ENCODE results near the gene RPL26. TPM values are rescaled to one million over a fixed set of nuclear protein-coding genes. Genes with fewer than 3 reads are reported as not detected.
"Not testable (repeated sequence)": the region's sequence is repeated elsewhere in the genome, so short reads cannot be mapped to it uniquely, and the experiment has no call there.

RPL26 gene
- total and polyA plus RNA-seq, 3 experiments from 2014 or later = 1,507 to 2,522 (median 2,453) TPM

DNA sequence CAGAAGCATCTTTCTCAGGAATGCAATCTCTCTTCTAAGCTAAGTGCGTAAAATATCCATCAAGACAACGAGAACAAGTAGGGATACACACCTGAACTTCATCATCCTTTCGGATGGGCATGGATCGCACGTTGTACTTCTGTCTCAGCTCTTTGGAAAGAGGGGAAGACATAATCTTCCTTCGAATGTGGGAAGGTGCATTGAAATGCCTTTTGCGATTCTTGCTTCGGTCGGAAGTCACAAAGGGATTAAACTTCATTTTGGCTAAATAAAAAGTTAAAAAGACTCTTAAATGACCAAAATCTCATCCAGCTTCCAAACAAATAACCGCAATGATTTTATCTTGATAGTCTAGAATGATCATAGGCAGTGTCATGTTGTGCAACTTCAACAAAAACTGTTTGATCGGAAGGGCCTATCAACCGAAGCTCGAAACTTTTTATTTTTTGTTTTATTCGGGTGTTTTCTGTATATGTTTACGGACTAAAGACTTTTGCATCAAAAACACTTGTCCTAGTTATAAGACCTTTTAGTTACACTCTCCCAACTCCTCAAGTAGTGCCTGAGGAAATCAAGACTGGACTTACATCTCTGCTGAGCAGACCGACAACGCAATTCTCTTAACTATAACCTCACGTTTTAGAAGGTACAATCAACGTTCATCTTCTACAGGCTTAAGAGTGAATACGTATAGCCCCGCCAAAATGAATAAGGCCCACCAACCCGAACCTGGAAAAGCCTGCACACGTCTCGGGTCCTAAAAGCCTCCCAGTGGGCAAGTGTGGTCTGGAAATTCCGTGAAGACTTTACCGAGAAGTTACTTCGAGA lies 727 bp downstream of the RPL26 start:
- ChIA-PET CTCF (interaction anchor here (0.6 to 1.9 kb wide), 7 partner anchors 11 to 553 kb away, joined by 3 to 7 read pairs (median 3); no protein-coding TSS in a partner anchor), POLR2A (interaction anchor here (1.3 kb wide), 1 partner anchor 53 kb away, joined by 6 read pairs; the partner anchor contains the start of gene NDEL1)
- Mint-ChIP-seq H3K27ac (peak overlapping the region; percentile 90 to 99 (median 94)), H3K9me3 (no peaks in the 10 kb centered on the region), H3K4me3 (peak overlapping the region; percentile 94 to 100 (median 97)), H3K36me3 (peaks cover 10 to 56% (median 19%) of the 10 kb centered on the region in 3 donors), H3K4me1 (peaks cover 54 to 74% (median 73%) of the 10 kb centered on the region in 3 donors), H3K27me3 (peaks cover 0 to 2% of the 10 kb centered on the region in 2 donors)
- Histone ChIP-seq H3K4me3 (ENCODE audit: low read length) (peak overlapping the region; percentile 90), H3K9me3 (ENCODE audit: low read length) (no peaks in the 10 kb centered on the region), H3K36me3 (ENCODE audit: insufficient read depth, low read length) (peaks cover 39% of the 10 kb centered on the region), H3K27me3 (ENCODE audit: insufficient read depth, low read length, poor library complexity, severe bottlenecking) (no peaks in the 10 kb centered on the region), H3K4me1 (ENCODE audit: insufficient read depth, low read length) (peaks cover 43% of the 10 kb centered on the region), H3K27ac (ENCODE audit: low read depth, low read length) (peak overlapping the region; percentile 75)
- no peak for DNase-seq

DNA sequence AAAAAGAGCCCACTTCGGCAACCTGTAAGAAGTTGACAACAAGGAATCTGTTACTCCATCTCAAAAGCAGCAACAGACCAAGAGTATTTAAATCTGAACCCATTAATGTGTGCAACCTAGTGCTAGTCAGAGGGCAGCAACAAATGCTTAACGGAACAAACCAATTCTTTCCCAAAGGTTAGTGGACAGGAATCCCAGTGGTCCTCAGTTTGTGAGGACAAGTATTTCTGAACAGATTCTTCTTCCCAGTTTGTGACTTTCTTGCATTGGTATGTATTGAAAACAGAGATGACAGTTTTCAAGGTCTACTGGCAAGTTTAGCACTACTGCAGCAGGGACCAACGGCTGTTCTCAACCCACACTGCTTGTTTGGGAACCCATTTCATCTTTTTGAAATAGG lies 2.9 kb downstream of the RPL26 start:
- H3K4me1 ChIP-seq (ENCODE audit: insufficient read depth, low read length) = peaks cover 55% of the 10 kb centered on the region
- Mint-ChIP-seq H3K27me3 (no peaks in the 10 kb centered on the region), H3K9me3 (no peaks in the 10 kb centered on the region), H3K27ac (peak overlapping the region in 3 of 8 donors; percentile 43 to 56 (median 54)), H3K4me1 (peaks cover 66 to 87% (median 85%) of the 10 kb centered on the region in 3 donors), H3K4me3 (peak overlapping the region in 4 of 7 donors; percentile 35 to 99 (median 72)), H3K36me3 (peaks cover 10 to 74% (median 19%) of the 10 kb centered on the region in 3 donors)
- ChIA-PET CTCF (no interaction called here), POLR2A (no interaction called here)
- peaks cover 40% of the 10 kb centered on the region for H3K36me3 ChIP-seq (ENCODE audit: insufficient read depth, low read length)
- H3K27me3 ChIP-seq (ENCODE audit: insufficient read depth, low read length, poor library complexity, severe bottlenecking) = no peaks in the 10 kb centered on the region
- H3K9me3 ChIP-seq (ENCODE audit: low read length) = no peaks in the 10 kb centered on the region
- no peak overlapping the region for H3K27ac ChIP-seq (ENCODE audit: low read depth, low read length)
- no peak for DNase-seq
- H3K4me3 ChIP-seq (ENCODE audit: low read length) = no peak overlapping the region

DNA sequence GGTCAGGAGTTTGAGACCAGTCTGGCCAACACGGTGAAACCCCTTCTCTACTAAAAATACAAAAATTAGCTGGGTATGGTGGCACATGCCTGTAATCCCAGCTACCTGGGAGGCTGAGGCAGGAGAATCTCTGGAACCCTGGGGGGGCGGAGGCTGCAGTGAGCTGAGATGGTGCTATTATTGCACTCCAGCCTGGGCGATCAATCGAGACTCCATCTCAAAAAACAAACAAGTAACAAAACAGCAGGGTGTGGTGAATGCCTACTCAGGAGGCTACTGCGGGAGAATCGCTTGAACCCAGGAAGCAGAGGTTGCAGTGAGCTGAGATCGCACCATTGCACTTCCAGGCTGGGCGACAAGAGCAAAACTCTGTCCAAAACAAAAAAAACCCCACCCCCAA lies 4.9 kb downstream of the RPL26 start:
- H3K4me3 Mint-ChIP-seq = peak overlapping the region in 1 of 7 donors; percentile 97
- H3K4me3 ChIP-seq (ENCODE audit: low read length); H3K9me3 ChIP-seq (ENCODE audit: low read length); H3K27me3 ChIP-seq (ENCODE audit: insufficient read depth, low read length, poor library complexity, severe bottlenecking); H3K27me3 Mint-ChIP-seq; H3K9me3 Mint-ChIP-seq; POLR2A ChIA-PET; H3K27ac ChIP-seq (ENCODE audit: low read depth, low read length); DNase-seq: not testable (repeated sequence)
- peak overlapping the region in 4 of 8 donors; percentile 1 to 94 (median 78) for H3K27ac Mint-ChIP-seq
- Histone ChIP-seq H3K4me1 (ENCODE audit: insufficient read depth, low read length) (peaks cover 43% of the 10 kb centered on the region), H3K36me3 (ENCODE audit: insufficient read depth, low read length) (peaks cover 40% of the 10 kb centered on the region)
- peaks cover 59 to 74% (median 72%) of the 10 kb centered on the region in 3 donors for H3K4me1 Mint-ChIP-seq
- H3K36me3 Mint-ChIP-seq = peaks cover 9 to 73% (median 19%) of the 10 kb centered on the region in 3 donors
- CTCF ChIA-PET = interaction anchor here (1.6 kb wide), 1 partner anchor 368 kb away, joined by 5 read pairs; no protein-coding TSS in a partner anchor

DNA sequence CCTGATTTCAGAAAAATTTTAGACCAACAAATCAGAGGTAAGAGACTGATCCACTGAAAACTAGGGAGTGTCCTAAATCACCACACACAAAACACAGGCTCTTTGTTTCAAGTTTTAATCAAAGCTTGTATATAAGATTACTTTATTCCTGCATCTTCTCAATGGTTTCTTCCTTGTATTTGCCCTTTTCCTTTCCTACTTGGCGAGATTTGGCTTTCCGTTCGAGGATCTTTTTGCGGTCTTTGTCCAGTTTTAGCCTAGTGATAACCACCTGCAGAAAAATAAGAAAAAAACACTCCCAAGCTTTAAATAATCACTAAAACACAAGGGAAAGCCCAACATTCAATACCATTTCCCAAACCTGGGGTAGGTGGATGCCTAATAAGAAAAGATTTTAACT lies 5.6 kb downstream of the RPL26 start:
- Mint-ChIP-seq H3K4me3 (peak overlapping the region in 6 of 7 donors; percentile 16 to 97 (median 90)), H3K27me3 (no peaks in the 10 kb centered on the region), H3K4me1 (peaks cover 54 to 68% (median 65%) of the 10 kb centered on the region in 3 donors), H3K9me3 (no peaks in the 10 kb centered on the region), H3K27ac (peak overlapping the region; percentile 45 to 94 (median 91)), H3K36me3 (peaks cover 5 to 66% (median 17%) of the 10 kb centered on the region in 3 donors)
- no peak for DNase-seq
- CTCF ChIA-PET = interaction anchor here (0.8 to 1.9 kb wide), 6 partner anchors 9 to 369 kb away, joined by 3 to 6 read pairs (median 4); no protein-coding TSS in a partner anchor
- no peaks in the 10 kb centered on the region for H3K9me3 ChIP-seq (ENCODE audit: low read length)
- POLR2A ChIA-PET = interaction anchor here (1.2 kb wide), 1 partner anchor 58 kb away, joined by 3 read pairs; the partner anchor contains the start of gene NDEL1
- no peak overlapping the region for H3K4me3 ChIP-seq (ENCODE audit: low read length)
- peaks cover 43% of the 10 kb centered on the region for H3K4me1 ChIP-seq (ENCODE audit: insufficient read depth, low read length)
- no peaks in the 10 kb centered on the region for H3K27me3 ChIP-seq (ENCODE audit: insufficient read depth, low read length, poor library complexity, severe bottlenecking)
- H3K36me3 ChIP-seq (ENCODE audit: insufficient read depth, low read length) = peaks cover 40% of the 10 kb centered on the region
- H3K27ac ChIP-seq (ENCODE audit: low read depth, low read length) = no peak overlapping the region

GRCh38 chr17:8376271-8377067 lies 6.5 kb downstream of the RPL26 start, which contains the start of gene KRABD2:
KRABD2 (minus strand) TSS chr17:8376704.
- Mint-ChIP-seq H3K27ac (peak within 1 kb of the TSS; percentile 83 to 97 (median 94)), H3K9me3 (no peaks in the 10 kb centered on the region), H3K27me3 (no peaks in the 10 kb centered on the region), H3K4me3 (peak within 1 kb of the TSS; percentile 88 to 97 (median 91)), H3K36me3 (peaks cover 5 to 63% (median 19%) of the 10 kb centered on the region in 3 donors), H3K4me1 (peaks cover 46 to 62% (median 57%) of the 10 kb centered on the region in 3 donors)
- ChIA-PET POLR2A (interaction anchor here (0.5 to 1.4 kb wide), 6 partner anchors 59 to 1145 kb away, joined by 3 to 6 read pairs (median 3); partner anchors contain the start of genes BORCS6 and NDEL1), CTCF (interaction anchor here (0.8 to 1.9 kb wide), 9 partner anchors 10 to 369 kb away, joined by 3 to 6 read pairs (median 3); partner anchors contain the start of gene NDEL1)
- Histone ChIP-seq H3K27me3 (ENCODE audit: insufficient read depth, low read length, poor library complexity, severe bottlenecking) (no peaks in the 10 kb centered on the region), H3K4me3 (ENCODE audit: low read length) (peak within 1 kb of the TSS; percentile 77), H3K9me3 (ENCODE audit: low read length) (no peaks in the 10 kb centered on the region), H3K4me1 (ENCODE audit: insufficient read depth, low read length) (peaks cover 34% of the 10 kb centered on the region), H3K36me3 (ENCODE audit: insufficient read depth, low read length) (peaks cover 40% of the 10 kb centered on the region), H3K27ac (ENCODE audit: low read depth, low read length) (peak within 1 kb of the TSS; percentile 62)
- DNase-seq = peak; percentile 86 to 93 (median 88)

GRCh38 chr17:8375738-8376259 lies 7.2 kb downstream of the RPL26 start:
- peak overlapping the region; percentile 77 for H3K4me3 ChIP-seq (ENCODE audit: low read length)
- POLR2A ChIA-PET = interaction anchor here (0.6 to 1.4 kb wide), 3 partner anchors 80 to 300 kb away, joined by 3 to 6 read pairs (median 3); partner anchors contain the start of gene BORCS6
- H3K36me3 ChIP-seq (ENCODE audit: insufficient read depth, low read length) = peaks cover 34% of the 10 kb centered on the region
- Mint-ChIP-seq H3K4me3 (peak overlapping the region; percentile 88 to 97 (median 91)), H3K9me3 (no peaks in the 10 kb centered on the region), H3K4me1 (peaks cover 41 to 55% (median 50%) of the 10 kb centered on the region in 3 donors), H3K36me3 (peaks cover 5 to 61% (median 17%) of the 10 kb centered on the region in 3 donors), H3K27me3 (no peaks in the 10 kb centered on the region), H3K27ac (peak overlapping the region; percentile 82 to 97 (median 92))
- no peaks in the 10 kb centered on the region for H3K9me3 ChIP-seq (ENCODE audit: low read length)
- H3K4me1 ChIP-seq (ENCODE audit: insufficient read depth, low read length) = peaks cover 27% of the 10 kb centered on the region
- CTCF ChIA-PET = interaction anchor here (1.0 to 1.9 kb wide), 8 partner anchors 8 to 315 kb away, joined by 3 to 5 read pairs (median 4); partner anchors contain the start of gene NDEL1
- H3K27ac ChIP-seq (ENCODE audit: low read depth, low read length) = peak overlapping the region; percentile 62
- no peak for DNase-seq
- no peaks in the 10 kb centered on the region for H3K27me3 ChIP-seq (ENCODE audit: insufficient read depth, low read length, poor library complexity, severe bottlenecking)

DNA sequence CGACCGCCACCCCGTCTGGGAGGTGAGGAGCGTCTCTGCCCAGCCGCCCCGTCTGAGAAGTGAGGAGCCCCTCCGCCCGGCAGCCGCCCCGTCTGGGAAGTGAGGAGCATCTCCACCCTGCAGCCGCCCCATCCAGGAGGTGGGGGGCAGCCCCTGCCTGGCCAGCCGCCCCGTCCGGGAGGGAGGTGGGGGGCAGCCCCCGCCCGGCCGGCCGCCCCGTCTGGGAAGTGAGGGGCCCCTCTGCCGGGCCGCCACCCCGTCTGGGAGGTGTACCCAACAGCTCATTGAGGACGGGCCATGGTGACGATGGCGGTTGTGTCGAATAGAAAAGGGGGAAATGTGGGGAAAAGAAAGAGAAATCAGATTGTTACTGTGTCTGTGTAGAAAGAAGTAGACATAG lies 9.1 kb downstream of the RPL26 start:
- H3K4me1 Mint-ChIP-seq = peaks cover 25 to 36% (median 36%) of the 10 kb centered on the region in 3 donors
- DNase-seq; H3K4me3 ChIP-seq (ENCODE audit: low read length); H3K27ac ChIP-seq (ENCODE audit: low read depth, low read length); H3K4me3 Mint-ChIP-seq; H3K9me3 Mint-ChIP-seq; H3K9me3 ChIP-seq (ENCODE audit: low read length); H3K27ac Mint-ChIP-seq; POLR2A ChIA-PET; H3K27me3 ChIP-seq (ENCODE audit: insufficient read depth, low read length, poor library complexity, severe bottlenecking); CTCF ChIA-PET; H3K27me3 Mint-ChIP-seq: not testable (repeated sequence)
- Histone ChIP-seq H3K4me1 (ENCODE audit: insufficient read depth, low read length) (peaks cover 15% of the 10 kb centered on the region), H3K36me3 (ENCODE audit: insufficient read depth, low read length) (peaks cover 16% of the 10 kb centered on the region)
- H3K36me3 Mint-ChIP-seq = peaks cover 4 to 57% (median 26%) of the 10 kb centered on the region in 3 donors
